ENCODE measurements around the gene VIPR2.
"Not testable (repeated sequence)": the region's sequence is repeated elsewhere in the genome, so short reads cannot be mapped to it uniquely, and the experiment has no call there.

VIPR2 gene

DNA sequence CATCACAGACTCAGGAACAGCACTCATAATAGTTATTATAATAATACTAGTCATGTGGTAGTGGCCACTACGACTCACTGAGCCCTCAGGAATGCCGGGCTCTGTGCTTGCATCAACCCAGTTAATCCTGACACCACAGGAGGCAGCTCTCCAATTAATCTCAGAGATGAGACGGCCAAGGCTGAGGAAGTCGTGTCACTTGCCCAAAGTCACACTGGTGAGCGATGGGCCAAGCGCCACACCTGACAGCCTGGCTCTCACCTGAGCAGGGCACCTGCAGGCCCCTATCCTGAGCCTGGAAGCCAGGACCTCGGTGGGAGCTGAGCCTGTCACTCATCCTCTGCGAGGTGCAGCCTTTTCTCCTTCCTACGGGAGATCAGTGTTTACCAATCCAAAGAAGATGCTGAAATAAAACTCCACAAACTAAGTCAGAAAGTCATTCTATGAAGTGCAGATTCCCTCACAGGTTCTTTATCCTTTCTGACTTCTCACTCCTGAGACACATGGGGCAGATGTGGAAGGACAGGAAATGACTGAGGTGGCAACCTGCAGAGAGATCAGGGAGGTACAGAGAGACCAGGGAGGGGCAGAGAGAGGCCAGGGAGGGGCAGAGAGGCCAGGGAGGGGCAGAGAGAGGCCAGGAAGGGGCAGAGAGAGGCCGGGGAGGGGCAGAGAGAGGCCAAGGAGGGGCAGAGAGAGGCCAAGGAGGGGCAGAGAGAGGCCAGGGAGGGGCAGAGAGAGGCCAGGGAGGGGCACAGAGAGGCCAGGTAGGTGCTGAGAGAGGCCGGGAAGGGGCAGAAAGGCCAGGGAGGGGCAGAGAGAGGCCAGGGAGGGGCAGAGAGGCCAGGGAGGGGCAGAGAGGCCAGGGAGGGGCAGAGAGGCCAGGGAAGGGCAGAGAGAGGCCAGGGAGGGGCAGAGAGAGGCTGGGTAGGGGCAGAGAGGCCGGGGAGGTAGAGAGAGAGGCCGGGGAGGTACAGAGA is 38.5 kb downstream of the VIPR2 start:
- H3K4me3 ChIP-seq (ENCODE audit: low read depth, low read length): no peak overlapping the region
- in situ Hi-C loops (cut with HindIII; ENCODE audit: low sequenced_read_pairs): no loop called here
- DNase-seq (ENCODE audit: low read depth): no peak
- TF ChIP-seq, protein P1, sequence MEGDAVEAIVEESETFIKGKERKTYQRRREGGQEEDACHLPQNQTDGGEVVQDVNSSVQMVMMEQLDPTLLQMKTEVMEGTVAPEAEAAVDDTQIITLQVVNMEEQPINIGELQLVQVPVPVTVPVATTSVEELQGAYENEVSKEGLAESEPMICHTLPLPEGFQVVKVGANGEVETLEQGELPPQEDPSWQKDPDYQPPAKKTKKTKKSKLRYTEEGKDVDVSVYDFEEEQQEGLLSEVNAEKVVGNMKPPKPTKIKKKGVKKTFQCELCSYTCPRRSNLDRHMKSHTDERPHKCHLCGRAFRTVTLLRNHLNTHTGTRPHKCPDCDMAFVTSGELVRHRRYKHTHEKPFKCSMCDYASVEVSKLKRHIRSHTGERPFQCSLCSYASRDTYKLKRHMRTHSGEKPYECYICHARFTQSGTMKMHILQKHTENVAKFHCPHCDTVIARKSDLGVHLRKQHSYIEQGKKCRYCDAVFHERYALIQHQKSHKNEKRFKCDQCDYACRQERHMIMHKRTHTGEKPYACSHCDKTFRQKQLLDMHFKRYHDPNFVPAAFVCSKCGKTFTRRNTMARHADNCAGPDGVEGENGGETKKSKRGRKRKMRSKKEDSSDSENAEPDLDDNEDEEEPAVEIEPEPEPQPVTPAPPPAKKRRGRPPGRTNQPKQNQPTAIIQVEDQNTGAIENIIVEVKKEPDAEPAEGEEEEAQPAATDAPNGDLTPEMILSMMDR (IDR thresholded peaks at IDR 0.05; ENCODE audit: low read depth, low read length, missing control alignments): no peak

DNA sequence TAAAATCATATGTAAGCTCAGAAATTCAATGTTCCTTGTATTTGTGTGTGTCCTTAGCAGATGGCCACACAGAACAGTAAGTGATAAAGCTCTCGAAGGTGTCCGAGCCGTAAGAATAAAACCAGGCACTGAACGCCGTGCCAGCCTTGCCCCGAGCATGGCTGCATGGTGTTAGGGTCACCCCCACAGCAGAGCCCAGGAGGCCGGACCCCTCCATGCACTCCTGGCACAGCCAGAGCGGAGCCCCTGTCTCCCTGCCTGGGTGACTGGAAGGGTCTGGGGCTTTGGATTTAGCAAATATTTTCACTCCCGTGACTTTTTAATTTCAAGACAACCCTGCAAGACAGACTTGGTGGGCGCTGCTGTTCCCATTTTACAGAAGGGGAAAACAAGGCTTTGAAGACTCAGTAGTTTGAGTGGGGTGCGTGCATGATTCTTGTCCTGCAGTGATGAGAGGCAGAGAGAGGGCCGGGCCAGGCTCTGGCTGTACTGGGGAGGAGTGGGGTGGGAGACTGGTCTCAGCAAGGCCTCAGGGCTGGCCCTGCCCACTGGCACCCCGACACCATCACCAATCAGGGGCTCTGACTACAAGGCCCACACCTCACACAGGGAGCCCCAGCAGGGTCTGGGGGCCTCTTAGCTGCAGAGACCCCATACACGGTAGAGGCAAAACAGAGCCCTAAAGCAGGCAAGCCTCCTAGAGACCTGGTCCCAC is 39.4 kb downstream of the VIPR2 start:
- no peak for DNase-seq (ENCODE audit: low read depth)
- in situ Hi-C loops (cut with HindIII; ENCODE audit: low sequenced_read_pairs): no loop called here
- TF ChIP-seq, protein P1 (IDR thresholded peaks at IDR 0.05; ENCODE audit: low read depth, low read length, missing control alignments): no peak
- H3K4me3 ChIP-seq (ENCODE audit: low read depth, low read length): no peak overlapping the region

DNA sequence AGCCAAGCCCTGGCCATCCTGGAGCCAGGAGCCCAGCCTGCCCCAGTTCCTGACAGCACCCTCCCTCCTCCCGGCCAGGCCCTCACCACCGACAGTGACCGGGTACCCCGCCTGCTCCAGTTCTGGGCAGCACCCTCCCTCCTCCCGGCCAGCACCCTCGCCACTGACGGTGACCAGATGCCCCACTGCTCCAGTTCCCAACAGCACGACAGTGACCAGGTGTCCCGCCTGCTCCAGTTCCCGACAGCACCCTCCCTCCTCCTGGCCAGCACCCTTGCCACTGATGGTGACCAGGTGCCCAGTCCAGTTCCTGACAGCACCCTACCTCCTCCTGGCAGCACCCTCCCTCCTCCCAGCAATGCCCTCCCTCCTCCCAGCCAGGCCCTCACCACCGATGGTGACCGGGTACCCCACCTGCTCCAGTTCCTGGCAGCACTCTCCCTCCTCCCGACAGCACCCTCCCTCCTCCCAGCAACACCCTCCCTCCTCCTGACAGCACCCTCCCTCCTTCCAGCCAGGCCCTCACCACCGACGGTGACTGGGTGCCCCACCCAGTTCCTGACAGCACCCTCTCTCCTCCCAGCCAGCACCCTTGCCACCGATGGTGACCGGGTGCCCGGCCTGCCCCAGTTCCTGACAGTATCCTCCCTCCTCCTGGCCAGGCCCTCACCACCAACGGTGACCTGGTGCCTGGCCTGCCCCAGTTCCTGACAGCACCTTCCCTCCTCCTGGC is 40.3 kb downstream of the VIPR2 start:
- DNase-seq (ENCODE audit: low read depth): no peak
- TF ChIP-seq, protein P1 (IDR thresholded peaks at IDR 0.05; ENCODE audit: low read depth, low read length, missing control alignments): no peak
- H3K4me3 ChIP-seq (ENCODE audit: low read depth, low read length): no peak overlapping the region
- in situ Hi-C loops (cut with HindIII; ENCODE audit: low sequenced_read_pairs): no loop called here

DNA sequence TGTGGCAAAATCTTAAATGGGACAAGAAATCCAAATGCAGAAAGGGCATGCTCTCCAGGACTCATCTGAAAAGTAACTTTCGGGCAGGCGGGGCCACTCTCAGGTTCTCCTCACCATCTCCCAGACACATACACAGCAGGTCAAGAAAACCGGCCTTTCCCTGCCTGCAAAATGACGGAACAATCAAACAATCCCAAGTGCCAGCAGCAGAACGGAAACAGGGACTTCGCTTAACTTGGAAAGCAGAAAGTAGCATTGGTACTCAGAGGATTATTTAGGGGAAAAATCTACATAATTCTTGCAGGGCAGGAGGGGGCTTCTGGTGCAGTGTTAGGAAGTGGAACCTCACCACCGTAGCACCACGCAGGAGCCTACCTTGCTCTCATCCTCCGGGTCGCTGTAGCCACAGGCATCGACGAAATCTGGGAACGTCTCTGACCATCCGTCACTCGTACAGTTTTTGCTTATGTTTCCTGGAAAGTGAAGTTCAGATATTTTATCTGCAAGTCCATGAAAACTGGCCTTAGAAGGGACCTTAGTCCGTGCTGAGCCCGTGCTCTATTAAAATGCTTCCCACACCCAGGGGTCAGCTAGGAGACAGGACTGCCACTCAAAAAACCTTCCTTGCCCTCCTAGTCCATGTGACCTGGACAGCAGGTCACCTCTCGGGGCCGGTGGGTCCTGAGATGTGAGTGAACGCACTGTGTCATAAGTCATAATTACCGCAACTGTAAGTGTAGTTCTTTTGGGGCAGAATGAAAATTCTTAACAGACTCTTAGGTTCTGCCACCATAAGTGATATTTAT is 41.1 kb downstream of the VIPR2 start:
- H3K4me3 ChIP-seq (ENCODE audit: low read depth, low read length): no peak overlapping the region
- in situ Hi-C loops (cut with HindIII; ENCODE audit: low sequenced_read_pairs): no loop called here
- TF ChIP-seq, protein P1 (IDR thresholded peaks at IDR 0.05; ENCODE audit: low read depth, low read length, missing control alignments): no peak
- no peak for DNase-seq (ENCODE audit: low read depth)

DNA sequence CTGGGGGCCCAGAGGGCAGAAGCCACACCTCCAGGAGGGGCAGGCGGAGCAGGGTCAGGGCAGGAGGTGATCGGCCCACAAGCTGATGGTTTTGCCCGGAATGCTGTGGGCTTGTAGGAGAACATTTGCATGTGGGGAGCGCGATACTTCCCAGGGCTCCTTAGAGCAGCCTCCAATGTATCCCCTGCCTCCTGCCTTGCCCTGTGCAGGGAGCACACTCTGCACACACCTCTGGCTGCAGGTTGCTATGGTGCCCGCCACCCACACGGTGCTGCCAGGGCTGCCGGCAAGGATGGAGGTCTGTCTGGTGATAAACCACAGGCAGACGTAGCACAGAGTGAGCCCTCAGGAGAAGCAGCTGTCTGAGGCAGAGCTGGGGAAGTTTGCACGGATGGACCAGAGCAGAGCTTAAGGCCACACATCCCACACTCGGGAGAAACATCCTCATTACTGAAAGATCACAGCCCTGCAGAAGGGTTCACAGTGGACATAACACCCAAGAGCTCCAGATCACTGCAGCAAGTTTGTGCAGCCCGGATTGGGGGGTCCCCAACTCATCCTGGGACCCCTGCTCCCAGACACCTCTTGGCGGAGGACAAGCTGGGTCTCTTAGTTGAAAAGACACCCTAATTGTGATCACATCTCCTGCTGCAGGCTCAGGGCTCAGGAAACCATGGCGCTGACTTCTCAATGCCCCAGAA is 41.8 kb downstream of the VIPR2 start:
- no peak overlapping the region for H3K4me3 ChIP-seq (ENCODE audit: low read depth, low read length)
- TF ChIP-seq, protein P1 (IDR thresholded peaks at IDR 0.05; ENCODE audit: low read depth, low read length, missing control alignments): no peak
- in situ Hi-C loops (cut with HindIII; ENCODE audit: low sequenced_read_pairs): no loop called here
- DNase-seq (ENCODE audit: low read depth): no peak

DNA sequence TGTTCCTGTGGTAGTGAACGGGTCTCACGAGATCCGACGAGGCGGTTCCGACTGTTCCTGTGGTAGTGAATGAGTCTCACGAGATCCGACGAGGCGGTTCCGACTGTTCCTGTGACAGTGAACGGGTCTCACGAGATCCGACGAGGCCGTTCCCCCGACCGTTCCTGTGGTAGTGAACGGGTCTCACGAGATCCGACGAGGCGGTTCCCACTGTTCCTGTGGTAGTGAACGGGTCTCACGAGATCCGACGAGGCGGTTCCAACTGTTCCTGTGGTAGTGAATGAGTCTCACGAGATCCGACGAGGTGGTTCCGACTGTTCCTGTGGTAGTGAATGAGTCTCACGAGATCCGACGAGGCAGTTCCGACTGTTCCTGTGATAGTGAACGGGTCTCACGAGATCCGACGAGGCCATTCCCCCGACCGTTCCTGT is 43.0 kb downstream of the VIPR2 start:
- H3K4me3 ChIP-seq (ENCODE audit: low read depth, low read length); in situ Hi-C loops (cut with HindIII; ENCODE audit: low sequenced_read_pairs); DNase-seq (ENCODE audit: low read depth): not testable (repeated sequence)

DNA sequence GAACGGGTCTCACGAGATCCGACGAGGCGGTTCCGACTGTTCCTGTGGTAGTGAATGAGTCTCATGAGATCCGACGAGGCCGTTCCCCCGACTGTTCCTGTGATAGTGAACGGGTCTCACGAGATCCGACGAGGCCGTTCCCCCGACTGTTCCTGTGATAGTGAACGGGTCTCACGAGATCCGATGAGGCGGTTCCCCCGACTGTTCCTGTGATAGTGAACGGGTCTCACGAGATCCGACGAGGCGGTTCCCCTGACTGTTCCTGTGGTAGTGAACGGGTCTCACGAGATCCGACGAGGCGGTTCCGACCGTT is 43.6 kb downstream of the VIPR2 start:
- in situ Hi-C loops (cut with HindIII; ENCODE audit: low sequenced_read_pairs); DNase-seq (ENCODE audit: low read depth); H3K4me3 ChIP-seq (ENCODE audit: low read depth, low read length): not testable (repeated sequence)

DNA sequence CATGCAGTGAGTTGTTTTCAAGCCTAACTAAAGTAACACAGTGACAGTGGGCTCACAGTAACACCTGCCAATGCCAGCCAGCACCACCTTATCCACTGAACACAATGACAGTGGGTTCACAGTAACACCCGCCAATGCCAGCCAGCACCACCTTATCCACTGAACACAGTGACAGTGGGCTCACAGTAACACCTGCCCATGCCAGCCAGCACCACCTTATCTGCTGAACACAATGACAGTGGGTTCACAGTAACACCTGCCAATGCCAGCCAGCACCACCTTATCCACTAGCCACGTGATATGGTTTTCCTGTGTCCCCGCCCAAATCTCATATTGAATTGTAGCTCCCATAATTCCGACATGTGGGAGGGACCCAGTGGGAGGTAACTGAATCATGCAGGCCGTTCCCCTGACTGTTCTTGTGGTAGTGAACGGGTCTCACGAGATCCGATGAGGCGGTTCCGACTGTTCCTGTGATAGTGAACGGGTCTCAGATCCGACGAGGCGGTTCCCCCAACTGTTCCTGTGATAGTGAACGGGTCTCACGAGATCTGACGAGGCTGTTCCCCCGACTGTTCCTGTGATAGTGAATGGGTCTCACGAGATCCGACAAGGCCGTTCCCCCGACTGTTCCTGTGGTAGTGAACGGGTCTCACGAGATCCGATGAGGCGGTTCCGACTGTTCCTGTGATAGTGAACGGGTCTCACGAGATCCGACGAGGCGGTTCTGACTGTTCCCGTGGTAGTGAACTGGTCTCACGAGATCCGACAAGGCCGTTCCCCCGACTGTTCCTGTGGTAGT is 44.2 kb downstream of the VIPR2 start:
- DNase-seq (ENCODE audit: low read depth); in situ Hi-C loops (cut with HindIII; ENCODE audit: low sequenced_read_pairs): not testable (repeated sequence)

More for the DNA sequence above, 44.2 kb downstream of the VIPR2 start:
- not testable (repeated sequence) for H3K4me3 ChIP-seq (ENCODE audit: low read depth, low read length)
